Measurements from ENCODE around the gene IL32.
"Not testable (repeated sequence)": the region's sequence is repeated elsewhere in the genome, so short reads cannot be mapped to it uniquely, and the experiment has no call there.

Gene IL32

DNA sequence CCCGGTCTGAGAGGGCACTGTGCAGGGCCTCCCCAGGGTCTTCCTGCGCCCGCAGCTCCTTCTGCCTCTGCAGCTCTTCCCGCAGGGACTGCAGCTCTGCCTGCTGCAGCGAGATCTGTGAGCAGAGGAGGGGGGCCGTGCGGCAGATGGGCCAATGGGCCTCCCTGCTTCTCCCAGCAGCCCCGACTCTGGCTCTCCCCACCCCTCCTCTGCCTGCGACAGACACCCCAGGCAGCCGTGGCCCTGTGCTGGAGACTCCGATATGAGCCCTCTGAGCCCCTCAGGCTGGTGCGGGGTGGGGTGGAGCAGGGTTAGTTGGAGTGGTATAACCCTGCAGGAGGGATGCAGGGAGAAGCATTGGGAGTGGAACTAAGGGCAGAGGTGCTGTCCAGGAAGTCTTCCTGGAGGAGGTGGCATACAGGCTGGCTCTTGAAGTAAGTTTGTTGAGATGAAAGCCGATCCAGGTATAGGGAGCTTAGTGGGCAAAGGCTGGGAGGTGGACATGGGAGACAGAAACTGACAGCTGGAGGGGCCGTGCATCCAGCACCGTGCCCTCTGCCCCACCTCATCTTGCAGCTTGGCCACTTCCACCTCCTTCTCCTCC lies 36.6 kb upstream of the IL32 start:
- DNase-seq = no peak

- DNase-seq = no peak
Observed at GRCh38 chr16:3029491-3030221, 35.8 kb upstream of the IL32 start.

GRCh38 chr16:3030222-3031212 lies 34.9 kb upstream of the IL32 start:
- DNase-seq = no peak

GRCh38 chr16:3032624-3033023 lies 32.8 kb upstream of the IL32 start:
- no peak for DNase-seq

DNA sequence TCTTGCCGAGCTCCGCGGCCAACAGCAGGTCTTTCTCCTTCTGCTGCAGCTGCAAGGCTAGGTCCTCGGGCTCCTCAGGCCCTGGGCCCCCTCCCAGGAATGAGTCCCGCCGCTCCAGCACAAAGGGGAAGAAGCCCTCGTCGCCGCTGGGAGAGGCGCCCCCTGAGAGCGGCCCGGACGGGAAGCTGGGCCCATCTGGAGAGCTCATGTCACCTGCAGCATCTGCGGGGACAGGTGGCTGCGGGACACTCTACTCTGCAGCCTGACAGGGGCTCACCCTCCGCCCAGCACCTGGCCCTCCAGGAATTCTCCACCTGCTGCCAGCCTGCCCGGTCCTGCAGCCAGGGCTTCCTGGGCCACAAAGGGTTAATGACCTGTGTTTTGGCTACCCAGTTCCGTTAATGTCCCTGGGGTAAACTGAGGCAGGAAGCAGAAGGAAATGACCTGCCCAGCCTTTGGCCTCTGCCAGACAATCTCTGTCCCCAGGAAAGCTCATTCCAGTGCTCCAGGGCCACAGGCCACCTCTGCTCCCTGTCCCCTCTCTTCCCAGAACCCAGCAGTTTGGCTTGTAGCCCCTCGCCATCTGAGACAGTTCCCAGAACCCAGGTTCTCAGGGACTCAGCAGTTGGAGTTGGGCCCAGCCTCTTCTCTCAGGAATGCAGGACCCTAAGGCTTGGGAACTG lies 30.0 kb upstream of the IL32 start:
- DNase-seq = no peak

DNA sequence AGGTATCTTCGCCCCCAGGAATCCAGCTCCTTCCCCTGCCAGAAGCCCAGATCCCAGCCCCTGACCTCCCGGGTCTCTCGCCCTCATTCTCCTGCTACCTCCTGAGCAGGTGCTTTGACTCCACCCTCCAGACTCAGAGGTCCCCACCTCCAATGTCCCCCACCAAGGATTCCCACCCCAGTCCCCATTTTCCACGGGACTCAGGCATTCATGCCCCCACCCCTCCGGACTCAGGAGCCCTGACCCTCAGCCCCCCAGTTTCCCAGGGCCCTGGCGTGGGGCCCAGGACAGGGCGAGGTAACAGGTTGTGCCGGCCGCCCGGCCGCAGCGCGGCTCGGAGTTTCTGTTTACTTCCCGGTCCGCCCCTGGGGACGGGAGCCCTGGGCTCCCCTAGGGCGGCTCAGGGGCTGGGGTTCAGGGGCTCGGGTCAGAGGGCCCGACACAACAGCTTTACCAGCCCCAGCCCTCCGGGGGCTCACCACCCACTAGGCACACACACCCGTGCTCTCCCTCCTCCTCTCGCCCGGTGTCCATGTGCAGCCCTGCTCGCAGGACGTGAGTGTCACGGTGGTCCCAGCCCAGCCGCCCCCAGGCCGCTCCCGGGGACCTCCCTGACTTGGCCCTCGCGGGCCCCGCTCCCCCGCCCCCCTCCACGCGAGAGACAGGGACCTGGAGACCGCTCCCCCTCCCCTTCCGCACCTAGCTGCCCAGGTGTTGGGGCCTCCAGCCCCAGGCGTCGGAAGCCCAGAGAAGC lies 29.3 kb upstream of the IL32 start:
- no peak for DNase-seq

DNA sequence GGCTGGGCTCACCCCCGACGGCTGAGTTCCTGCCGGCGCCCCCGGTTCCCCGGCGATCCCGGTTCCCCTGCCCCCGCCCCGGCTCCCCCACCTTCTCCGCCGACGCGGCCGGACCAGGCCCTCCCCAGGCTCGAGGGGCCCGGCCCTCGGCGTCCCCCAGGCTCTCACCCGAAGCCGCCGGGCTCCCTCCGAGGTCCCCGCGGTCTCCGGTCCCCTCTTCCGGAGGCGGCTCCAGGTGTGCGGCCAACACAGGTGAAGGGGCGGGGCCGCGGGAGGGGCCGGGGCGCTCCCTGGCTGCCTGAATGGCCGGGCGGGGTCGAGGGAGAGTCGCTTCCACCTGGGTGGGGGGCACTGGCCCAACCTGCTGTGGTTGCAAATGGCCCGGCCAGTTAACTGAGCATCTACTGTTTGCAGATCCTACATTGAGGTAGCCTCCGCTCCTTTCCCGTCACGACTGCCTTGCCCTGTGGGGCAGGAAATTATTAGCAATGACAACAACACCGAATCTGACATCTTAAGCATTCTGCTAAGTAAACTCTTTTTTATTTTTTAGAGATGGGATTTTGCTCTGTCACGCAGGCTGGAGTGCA lies 28.6 kb upstream of the IL32 start, which contains the start of gene BICDL2:
Gene BICDL2, minus strand, starts transcription at position 219 of the 590 bp plus-strand sequence. CDS start 1,448 bp downstream, outside the sequence.
- DNase-seq = no peak

GRCh38 chr16:3038256-3038655 lies 27.2 kb upstream of the IL32 start:
- no peak for DNase-seq

GRCh38 chr16:3038896-3039295 lies 26.5 kb upstream of the IL32 start:
- no peak for DNase-seq

DNA sequence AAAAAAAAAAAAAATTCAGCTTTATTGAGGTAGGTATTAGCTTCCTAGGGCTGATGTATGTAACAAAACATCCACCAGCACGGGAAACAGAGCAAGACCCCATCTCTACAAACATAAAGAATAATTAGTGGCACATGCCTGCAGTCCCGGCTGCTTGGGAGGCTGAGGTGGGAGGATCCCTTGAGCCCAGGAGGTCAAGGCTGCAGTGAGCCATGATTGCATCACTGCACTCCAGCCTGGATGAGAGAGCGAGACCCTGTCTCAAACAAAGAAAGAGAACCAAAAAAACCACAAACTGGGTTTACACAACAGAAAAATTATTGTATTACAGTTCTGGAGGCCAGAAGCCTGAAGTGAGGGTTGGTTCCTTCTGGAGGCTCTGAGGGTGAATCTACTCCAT lies 23.1 kb upstream of the IL32 start:
- no peak for DNase-seq

DNA sequence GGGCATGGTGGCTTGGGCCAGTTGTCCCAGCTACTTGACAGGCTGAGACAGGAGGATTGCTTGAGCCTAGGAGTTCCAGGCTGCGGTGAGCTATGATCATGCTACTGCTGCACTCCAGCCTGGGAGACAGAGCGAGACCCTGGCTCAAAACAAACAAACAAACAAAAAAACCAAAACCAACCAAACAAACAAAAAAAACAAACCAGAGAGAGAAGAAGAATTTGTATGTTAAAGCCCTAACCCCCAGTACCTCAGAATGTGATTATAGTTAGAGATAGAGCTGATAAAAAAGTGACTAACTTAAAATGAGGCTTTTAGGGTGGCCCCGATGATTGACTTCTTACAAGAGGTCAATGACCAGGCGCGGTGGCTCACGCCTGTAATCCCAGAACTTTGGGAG lies 20.7 kb upstream of the IL32 start:
- DNase-seq = no peak

- DNase-seq = no peak
Observed at GRCh38 chr16:3045758-3046640, 19.4 kb upstream of the IL32 start, which contains the start of gene MMP25. MMP25 (plus strand) TSS chr16:3046561; CDS start chr16:3046918, 357 bp downstream.

- DNase-seq = no peak
Observed at GRCh38 chr16:3046641-3047386, 18.6 kb upstream of the IL32 start.

GRCh38 chr16:3047387-3047720 lies 18.1 kb upstream of the IL32 start:
- no peak for DNase-seq

DNA sequence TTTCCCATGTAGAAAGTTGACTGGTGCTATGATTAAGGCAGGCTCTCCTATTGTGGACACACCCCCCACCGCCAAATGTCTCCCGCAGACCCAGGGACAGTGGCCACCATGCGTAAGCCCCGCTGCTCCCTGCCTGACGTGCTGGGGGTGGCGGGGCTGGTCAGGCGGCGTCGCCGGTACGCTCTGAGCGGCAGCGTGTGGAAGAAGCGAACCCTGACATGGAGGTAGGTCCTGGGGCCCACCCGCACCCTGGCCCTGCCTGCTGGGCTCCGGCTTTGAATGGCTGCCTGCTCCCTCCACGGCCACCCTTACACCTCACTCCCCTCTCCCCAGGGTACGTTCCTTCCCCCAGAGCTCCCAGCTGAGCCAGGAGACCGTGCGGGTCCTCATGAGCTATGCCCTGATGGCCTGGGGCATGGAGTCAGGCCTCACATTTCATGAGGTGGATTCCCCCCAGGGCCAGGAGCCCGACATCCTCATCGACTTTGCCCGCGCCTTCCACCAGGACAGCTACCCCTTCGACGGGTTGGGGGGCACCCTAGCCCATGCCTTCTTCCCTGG lies 15.4 kb upstream of the IL32 start:
- no peak for DNase-seq

- no peak for DNase-seq
Observed at GRCh38 chr16:3050487-3050886, 15.0 kb upstream of the IL32 start.

DNA sequence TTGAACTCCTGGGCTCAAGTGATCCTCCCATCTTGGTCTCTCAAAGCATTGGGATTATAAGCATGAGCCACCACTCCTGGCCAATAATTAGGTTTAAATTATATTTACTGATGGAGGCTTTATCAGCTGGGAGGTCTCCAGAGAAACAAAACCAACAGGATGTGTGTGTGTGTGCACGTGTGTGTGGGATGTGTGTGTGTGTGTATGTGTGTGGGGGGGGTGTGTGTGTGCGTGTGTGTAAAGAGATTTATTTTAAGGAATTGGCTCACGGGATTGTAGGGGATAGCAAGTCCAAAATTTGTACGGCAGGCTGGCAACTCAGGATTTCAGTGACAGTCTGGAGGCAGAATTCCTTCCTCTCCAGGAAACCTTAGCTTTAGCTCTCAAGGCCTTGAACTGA lies 14.4 kb upstream of the IL32 start:
- no peak for DNase-seq

DNA sequence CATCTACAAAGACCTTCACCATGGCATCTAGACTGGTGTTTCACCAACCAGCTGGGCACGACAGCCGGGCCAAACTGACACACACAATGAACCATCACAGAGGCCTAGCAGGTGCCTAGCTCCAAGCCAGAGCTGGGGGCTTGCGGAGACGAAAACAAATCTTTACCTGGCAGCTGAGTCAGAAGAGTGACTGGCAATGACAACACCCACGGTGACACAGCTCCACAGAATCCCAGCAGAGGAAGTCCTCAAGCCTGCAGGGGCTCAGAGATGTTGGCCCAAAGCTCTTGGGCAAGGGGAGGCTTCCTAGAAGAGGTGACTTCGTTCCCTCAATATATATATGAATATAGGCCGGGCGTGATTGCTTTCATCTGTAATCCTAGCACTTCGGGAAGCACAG lies 13.9 kb upstream of the IL32 start:
- no peak for DNase-seq

- not testable (repeated sequence) for DNase-seq
Observed at GRCh38 chr16:3052571-3053329, 12.7 kb upstream of the IL32 start.
